ENCODE results near the gene MLST8.
A peak's percentile ranks its signal among the peaks of the same experiment; 100 is the strongest.

MLST8 gene

GRCh38 chr16:2205104-2205966 lies at the start of gene MLST8:
Gene MLST8 (plus strand): TSS chr16:2205454. CDS start chr16:2206086, 632 bp downstream.
- H3K27ac ChIP-seq, result peak within 1 kb of the TSS; percentile 92

GRCh38 chr16:2155977-2156848 lies 49.0 kb upstream of the MLST8 start:
- peak overlapping the region; percentile 99 for H3K27ac ChIP-seq

More at GRCh38 chr16:2205104-2205966, at the start of gene MLST8:
- no peak; the same call in 1 of the 2 replicates for TF ChIP-seq CTCF (conservative IDR thresholded peaks at IDR 0.05)
- TF ChIP-seq ZFX (IDR thresholded peaks at IDR 0.05), result peak; percentile 94

GRCh38 chr16:2156849-2157224 lies 48.4 kb upstream of the MLST8 start:
- TF ChIP-seq ZFX (IDR thresholded peaks at IDR 0.05), result no peak
- TF ChIP-seq CTCF (conservative IDR thresholded peaks at IDR 0.05), result no peak
- H3K27ac ChIP-seq, result peak overlapping the region; percentile 99

More at GRCh38 chr16:2155977-2156848, 49.0 kb upstream of the MLST8 start:
- TF ChIP-seq CTCF (conservative IDR thresholded peaks at IDR 0.05), result no peak
- TF ChIP-seq ZFX (IDR thresholded peaks at IDR 0.05), result no peak

- TF ChIP-seq CTCF (conservative IDR thresholded peaks at IDR 0.05) (no peak), ZFX (IDR thresholded peaks at IDR 0.05) (no peak)
- H3K27ac ChIP-seq, result peak overlapping the region; percentile 99
Observed at GRCh38 chr16:2157480-2158261, 47.6 kb upstream of the MLST8 start.

- no peak for TF ChIP-seq ZFX (IDR thresholded peaks at IDR 0.05)
- no peak for TF ChIP-seq CTCF (conservative IDR thresholded peaks at IDR 0.05)
- H3K27ac ChIP-seq, result no peak overlapping the region
Observed at GRCh38 chr16:2158262-2158638, 47.0 kb upstream of the MLST8 start.

- H3K27ac ChIP-seq, result no peak overlapping the region
- no peak for TF ChIP-seq CTCF (conservative IDR thresholded peaks at IDR 0.05)
- no peak for TF ChIP-seq ZFX (IDR thresholded peaks at IDR 0.05)
Observed at GRCh38 chr16:2159175-2159838, 45.9 kb upstream of the MLST8 start.
